HG03064 (cell line): ENCODE data around the gene EEF2KMT.
"Not testable (repeated sequence)": the region's sequence is repeated elsewhere in the genome, so short reads cannot be mapped to it uniquely, and the experiment has no call there.

Experiments used
- ATAC-seq: cut with Tn5 transposase; IDR thresholded peaks from one replicate; pipeline ENCODE4 v1.9.1; 2021; ENCODE audit warnings: low read depth; ENCODE audit not compliant: unreplicated experiment

Gene EEF2KMT

GRCh38 chr16:5045499-5046115, 52.0 kb downstream of the EEF2KMT start:
- no peak for ATAC-seq

- ATAC-seq, result not testable (repeated sequence)
Measured at GRCh38 chr16:5044581-5044980, 53.0 kb downstream of the EEF2KMT start.

GRCh38 chr16:5044011-5044540, 53.5 kb downstream of the EEF2KMT start:
- no peak for ATAC-seq

GRCh38 chr16:5042574-5043171, 54.9 kb downstream of the EEF2KMT start:
- ATAC-seq, result no peak

GRCh38 chr16:5041600-5042133, 55.9 kb downstream of the EEF2KMT start:
- no peak for ATAC-seq

GRCh38 chr16:5040451-5040850, 57.1 kb downstream of the EEF2KMT start:
- no peak for ATAC-seq

- no peak for ATAC-seq
Measured at GRCh38 chr16:5036228-5037156, 61.1 kb downstream of the EEF2KMT start.

- ATAC-seq, result no peak
Measured at GRCh38 chr16:5035909-5036227, 61.7 kb downstream of the EEF2KMT start.
